HG02588 (cell line): ENCODE measurements around the gene DNTT.

Experiments
- ATAC-seq: cut with Tn5 transposase; IDR thresholded peaks from one replicate; pipeline ENCODE4 v1.9.1; 2021; ENCODE audit warnings: mild to moderate bottlenecking, moderate library complexity; ENCODE audit not compliant: unreplicated experiment

The DNTT gene

DNA sequence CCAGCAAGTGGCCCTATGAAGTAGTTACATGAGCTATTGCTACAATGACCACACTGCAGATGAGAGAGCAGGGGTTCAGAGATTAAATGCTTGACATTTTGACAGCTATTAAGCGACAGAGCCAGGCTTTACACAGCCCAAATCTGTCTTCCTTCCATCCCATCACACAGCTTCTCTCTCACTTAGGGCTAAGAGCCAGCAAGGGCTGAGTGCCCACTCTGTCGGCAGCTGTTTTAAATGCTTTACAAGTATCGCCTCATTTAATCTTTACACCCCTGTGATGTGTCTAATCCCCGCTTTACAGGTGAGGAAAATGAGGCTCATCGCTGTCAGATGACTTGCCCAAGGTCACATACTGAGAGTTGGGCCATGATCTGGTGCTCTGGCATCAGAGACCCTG, 69.8 kb downstream of the DNTT start:
- no peak for ATAC-seq

DNA sequence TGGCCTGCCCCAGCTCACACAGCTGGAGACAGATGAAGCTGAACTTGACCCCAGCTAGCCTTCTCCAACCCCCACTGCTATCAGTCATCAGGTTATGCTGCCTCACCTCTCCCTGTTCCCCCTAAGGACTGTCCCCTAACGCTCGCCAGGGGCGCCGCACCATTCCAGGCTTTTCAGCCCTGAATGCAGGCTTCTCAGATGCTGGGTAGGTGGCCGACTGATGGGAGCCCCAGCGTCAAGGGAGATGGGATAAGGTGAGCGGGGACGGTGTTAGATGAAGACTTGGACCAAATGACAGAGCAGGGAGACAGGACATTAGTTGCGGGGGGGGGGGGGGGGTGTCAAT, 70.4 kb downstream of the DNTT start:
- no peak for ATAC-seq

DNA sequence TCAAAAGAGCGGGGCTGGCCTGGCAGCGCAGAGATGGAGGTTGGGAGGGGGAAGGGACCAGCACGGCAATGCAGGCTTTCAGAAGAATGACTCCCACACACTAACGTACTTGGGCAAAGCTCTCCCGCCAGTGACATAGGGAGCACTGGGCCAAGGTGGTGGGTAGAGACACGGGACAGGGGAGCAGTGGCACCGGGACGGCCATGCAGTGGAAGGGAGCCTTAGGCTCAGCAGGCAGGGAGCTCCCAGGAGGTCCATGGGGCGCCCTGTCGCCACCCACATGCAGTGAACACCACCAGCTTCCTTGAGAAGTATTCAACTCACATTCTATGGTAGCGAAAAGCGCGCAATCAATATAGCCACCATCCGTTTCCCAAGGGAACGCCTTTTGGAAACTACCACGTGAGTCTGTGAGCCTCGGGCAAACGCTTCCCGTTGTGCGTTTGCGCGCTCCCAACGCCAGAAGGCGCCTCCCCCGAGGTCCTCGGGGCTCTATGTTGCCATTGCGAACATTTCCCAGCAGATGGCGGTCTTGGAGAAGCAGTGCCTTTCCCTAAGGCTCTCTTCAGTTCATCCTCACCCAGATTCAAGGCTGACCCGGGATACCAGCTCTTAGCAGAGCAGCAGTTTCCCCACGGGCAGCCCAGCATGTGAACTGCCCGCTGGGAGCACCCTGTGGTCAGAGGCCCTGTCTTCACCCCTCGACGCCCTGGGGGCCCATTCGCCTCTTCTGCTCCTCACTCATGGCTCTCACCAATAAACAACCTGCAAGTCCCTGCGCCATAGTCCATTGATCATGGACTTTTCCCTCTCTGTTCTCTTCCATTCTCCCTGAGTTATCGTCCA, 71.0 kb downstream of the DNTT start:
- ATAC-seq, result peak; percentile 76

DNA sequence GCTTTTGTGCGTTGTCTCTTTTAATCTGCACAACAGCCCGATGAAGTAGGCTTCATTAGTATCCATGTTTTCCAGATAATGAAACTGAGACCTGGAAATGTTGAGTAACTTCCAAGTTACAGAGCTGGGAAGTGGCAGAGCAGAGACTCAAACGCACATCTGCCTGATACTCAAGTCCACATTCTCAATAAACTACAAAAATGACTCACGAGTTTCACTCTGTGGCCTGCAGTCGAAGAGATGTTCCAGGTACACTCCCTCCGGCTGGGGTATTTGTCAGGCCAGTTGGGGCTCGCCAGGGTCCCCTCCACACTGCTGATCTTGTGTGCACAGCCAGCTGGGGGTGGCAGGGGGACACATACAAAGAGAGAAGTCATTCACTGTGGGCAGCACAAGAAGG, 72.2 kb downstream of the DNTT start:
- ATAC-seq, result no peak

DNA sequence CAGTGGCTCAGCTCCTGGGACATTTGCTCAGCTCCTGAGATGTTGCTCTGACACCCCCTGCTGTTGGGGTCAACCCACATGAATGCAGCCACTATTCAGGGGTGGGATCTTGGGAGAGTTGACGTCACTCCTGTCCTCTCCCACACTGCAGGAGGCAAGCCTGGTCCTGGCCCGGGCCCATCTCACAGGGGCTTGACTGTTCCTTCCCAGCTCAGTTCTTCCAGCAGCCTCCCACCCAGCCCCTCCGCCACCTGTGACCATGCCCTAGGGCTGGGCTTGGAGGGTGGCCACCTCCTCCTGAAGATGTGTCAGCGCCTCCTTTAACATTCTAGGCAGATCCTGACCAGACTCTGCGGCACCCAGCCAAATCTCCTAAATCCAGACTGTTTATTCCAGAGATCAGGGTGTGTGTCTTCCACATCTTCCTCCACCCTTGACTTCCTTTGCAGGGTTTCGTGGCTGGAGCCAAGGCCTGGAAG, 73.6 kb downstream of the DNTT start:
- no peak for ATAC-seq

DNA sequence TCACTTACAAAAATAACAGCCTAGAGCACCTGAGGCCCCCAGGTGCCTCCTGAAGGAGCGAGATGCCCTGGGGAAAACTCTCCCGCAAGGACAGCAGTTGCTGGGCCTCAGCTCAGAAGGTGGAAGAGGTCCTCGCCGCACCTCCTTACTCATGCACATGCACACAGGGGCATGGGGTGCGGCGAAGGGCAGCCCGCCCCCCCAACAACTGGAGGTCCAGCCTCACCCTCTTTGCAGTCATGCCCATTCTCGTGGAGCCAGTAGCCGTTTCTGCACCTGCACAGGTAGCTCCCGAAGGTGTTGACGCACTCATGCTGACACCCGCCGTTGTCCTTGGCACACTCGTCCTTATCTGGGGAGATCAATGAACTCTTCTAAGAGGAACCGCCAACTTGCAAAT, 74.5 kb downstream of the DNTT start:
- ATAC-seq, result no peak

DNA sequence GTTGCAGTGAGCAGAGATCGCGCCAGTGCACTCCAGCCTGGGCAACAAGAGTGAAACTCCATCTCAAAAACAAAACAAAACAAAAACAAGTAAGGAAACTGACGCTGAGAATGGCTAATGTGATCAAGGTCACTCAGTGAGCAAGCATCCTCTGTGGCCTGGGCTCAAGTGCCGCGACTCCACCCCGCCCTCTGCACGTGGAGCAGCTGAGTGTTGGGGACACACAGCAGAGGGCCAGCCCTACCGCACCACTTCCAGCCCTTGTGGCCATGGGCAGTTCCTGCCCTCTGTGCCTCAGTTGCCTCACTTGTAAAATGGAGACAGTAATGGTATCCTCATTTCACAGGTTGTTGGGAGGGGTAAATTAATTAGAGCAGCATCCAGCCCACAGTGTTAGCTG, 75.5 kb downstream of the DNTT start:
- no peak for ATAC-seq

DNA sequence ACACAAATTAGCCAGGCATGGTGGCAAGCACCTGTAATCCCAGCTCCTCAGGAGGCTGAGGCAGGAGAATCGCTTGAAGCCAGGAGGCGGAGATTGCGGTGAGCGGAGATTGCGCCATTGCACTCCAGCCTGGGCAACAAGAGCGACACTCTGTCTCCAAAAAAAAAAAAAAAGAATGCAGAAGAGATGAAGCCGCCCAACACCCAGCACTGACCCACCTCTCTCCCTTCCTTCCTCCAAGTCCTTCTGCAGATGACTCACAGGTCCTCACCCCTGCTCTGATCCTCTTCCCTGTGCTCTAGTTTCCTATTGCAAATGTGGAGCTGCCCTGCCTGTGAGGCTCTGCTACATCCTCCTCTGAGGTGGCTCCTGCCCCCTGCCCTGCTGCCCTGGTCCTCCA, 76.6 kb downstream of the DNTT start:
- no peak for ATAC-seq

DNA sequence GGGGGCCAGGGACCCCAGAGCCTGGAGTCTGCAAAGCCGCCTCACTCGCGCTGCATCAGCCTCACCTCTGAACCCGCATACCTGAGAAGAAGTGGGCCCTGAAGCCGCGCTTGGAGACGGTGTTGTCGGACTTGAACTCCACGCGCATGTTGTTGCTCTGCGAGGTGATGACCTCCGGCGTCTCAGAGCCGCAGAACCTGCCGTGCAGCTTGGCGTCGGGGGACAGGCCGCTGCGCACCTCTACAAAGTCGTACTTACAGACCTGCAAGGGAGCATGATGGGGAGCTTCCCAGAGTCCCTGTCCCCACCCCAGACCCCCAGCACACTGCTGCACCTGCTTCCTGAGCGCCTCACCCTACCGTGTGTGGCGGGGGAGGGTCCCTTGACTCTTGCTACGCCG, 80.3 kb downstream of the DNTT start:
- no peak for ATAC-seq

DNA sequence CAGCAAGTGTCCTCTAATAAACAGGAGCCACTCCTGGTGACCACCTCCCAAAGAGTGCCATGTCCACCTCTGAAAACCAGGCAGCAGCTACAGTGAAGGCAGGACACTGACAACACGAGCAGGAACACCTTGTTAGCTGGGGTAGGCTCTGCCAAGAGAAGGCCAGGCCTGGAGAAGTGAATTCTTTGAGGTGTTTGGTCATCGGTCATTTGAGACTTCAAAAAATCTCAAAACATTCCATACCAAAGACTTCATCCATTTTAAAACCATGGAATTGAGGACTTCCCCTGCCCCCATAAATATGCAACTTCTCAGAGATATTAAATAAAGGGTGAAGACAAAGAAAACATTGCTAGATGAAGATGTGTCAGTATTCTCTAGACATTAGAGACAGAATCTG, 82.9 kb downstream of the DNTT start:
- no peak for ATAC-seq

DNA sequence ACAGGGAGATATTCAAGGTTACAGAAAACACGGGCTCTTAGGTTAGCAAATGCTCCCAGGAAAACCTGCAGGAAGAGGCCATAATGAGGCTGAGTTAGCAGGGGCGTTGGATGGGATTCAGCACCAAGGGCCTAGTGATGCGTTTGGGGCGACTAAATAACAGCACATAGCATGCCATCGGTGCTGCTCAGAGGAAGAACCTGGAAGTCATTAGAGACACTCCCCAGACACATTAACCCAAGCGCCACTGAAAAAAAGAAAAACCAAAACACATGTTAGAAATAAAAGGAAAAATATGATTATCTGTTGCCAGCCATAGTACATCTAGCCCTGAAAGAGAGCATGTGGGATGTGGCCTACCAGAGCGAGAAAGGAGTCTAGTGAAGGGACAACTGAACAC, 83.4 kb downstream of the DNTT start:
- ATAC-seq, result no peak
